ENCODE data around the gene TBC1D20.

TBC1D20 gene

DNA sequence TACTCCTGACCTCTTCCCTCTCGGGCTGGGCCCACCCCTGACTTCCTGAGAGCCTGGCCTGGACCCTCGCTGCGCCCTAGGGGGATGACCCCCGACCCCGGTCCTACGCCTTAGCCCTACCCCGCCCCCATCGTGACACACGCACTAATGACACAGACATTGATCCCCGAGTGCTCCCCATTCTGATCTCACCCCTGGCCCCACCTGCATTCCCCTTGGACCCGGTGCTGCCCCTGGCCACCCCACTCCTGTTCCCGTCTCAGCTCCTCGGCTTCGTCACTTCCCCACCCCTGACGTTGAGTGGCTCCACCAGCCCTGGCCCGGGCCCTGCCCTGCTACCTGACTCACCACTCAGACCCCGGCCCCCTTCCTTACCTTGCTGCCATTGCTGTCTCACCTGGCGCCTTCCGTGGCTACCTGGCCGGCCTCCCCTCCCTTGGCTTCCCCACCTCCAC, 42.1 kb downstream of the TBC1D20 start:
- no peak for DNase-seq (ENCODE audit: low read depth, low spot score)

DNA sequence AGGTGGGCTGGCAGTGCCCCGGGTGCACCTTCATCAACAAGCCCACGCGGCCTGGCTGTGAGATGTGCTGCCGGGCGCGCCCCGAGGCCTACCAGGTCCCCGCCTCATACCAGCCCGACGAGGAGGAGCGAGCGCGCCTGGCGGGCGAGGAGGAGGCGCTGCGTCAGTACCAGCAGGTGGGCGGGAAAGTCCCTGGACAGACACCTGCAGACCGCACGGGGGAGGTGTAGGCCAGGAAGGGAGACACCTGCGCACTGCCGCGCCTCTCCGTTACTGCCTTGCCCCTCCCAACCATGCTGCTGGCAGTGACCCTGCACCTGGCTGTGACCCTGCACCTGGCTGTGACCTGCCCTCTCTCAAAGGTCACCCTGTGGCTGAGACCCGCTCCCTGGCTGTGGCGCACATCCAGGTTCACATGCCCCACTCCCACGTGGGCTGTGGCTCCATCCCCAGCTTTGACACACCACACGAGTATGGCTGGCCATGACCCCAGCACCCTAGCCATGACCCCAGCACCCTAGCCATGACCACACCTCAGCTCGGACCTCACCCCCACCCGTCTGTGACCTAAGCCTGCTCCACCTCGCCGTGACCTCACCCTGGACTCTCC, 42.7 kb downstream of the TBC1D20 start:
- no peak for DNase-seq (ENCODE audit: low read depth, low spot score)

DNA sequence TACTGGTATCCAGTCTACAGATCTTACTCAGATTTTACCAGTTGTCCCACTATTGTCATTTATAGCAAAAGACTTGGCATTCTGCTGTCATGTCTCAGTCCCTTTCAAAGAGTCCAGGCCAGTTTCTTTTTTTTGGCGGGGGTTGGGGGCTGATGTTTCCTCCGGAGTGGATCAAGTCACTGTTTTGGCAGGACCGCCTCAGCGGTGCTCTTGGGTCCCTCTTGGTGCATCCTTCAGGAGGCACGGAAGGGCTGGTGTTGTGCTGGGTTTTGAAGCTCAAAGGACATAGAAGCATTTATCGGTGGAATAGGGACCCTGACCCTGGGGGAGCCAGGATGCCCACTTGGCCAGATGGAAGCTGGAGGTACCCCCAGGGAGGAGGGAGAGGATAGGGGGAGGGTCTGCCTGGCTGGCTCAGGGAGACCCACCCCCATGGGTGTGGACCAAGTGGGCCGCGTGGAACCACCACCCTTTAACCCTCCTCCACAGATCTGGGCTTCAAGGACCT, 43.4 kb downstream of the TBC1D20 start:
- DNase-seq (ENCODE audit: low read depth, low spot score), result no peak

DNA sequence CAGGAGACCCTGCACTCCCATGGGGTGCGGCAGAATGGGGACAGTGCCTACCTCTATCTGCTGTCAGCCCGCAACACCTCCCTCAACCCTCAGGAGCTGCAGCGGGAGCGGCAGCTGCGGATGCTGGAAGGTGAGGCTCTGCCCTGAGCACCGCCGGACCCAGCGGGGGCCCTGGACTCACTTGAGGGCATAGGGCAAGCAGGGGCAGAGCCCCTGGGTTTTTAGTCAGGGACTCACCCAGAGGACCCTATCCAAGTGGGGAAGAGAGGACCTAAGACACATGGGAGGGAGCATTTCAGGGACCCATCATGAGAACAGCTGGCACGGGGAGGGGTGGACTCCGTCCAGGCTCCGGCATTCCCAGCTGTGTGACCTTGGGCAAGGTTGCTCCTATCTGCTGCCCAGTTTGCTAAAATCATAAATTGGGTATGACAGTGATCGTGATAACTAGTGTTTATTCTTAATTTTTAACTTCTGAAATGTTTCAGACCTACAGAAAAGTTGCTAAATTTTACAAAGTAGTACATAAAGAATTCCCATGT, 44.5 kb downstream of the TBC1D20 start:
- DNase-seq (ENCODE audit: low read depth, low spot score), result no peak

DNA sequence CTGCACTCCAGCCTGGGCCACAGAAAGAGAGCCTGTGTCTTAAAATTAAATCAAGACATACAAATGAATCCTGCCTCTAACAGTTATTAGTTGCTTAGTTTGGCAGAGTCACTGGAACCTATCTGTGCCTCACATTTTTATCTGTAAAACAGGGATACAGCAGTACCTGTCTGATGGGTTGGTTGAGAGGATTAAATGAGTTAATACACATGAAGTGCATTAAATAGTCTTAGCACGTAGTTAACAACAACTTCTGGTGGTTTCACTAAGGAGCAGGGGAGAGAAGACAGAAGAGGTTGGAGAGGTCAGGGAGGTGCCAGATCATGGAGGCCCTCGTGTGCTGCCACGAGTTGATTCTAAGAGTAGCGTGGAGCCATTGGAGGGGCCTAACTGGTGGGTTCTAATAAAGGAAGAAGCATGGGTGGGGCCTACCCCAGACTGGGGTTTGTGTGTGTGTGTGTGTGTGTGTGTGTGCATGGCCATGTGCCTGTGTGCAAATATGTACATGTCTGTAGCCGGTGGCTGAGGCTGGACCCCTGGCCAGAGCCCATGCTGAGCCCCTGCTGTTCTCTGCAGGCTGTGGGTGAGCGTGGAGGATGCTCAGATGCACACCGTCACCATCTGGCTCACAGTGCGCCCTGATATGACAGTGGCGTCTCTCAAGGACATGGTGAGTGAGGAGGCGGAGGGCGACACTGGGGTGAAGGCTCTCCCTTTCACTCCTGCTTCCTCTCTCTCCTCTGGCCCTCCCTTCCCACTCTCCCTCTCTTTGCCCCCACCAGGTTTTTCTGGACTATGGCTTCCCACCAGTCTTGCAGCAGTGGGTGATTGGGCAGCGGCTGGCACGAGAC, 45.2 kb downstream of the TBC1D20 start:
- DNase-seq (ENCODE audit: low read depth, low spot score), result no peak

DNA sequence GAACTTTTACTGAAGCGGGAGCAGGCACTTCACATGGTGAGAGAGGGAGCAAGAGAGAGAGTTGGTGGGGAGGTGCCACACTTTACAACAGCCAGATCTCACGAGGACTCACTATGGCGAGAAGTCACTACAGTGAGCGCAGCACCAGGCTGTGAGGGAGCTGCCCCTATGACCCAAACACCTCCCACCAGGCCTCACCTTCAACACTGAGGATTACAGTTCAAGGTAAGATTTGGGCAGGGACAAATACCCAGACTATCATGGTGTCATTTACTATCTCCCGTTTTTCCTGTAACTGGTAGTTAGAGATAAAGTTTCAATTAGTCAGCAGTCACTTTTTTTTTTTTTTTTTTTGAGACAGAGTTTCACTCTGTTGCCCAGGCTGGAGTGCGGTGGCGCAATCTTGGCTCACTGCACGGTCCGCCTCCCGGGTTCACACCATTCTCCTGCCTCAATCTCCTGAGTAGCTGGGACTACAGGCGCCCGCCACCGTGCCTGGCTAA, 46.5 kb downstream of the TBC1D20 start:
- no peak for DNase-seq (ENCODE audit: low read depth, low spot score)

DNA sequence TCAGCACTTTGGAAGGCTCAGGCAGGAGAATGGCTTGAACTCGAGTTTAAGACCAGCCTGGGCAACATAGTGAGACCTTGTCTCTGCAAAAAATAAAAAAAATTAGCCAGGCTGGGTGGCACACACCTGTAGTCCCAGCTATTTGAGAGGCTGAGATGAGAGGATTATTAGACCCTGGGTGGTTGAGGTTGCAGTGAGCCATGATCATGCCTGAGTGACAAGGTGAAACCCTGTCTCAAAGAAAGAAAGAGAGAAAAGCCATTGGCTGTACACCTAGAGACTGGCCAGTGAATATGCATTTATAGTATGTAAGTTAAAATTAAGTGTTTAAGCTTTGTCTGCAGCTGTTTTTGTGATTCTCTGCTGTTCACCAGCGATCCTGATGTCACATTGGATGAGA, 48.2 kb downstream of the TBC1D20 start:
- DNase-seq (ENCODE audit: low read depth, low spot score), result no peak

DNA sequence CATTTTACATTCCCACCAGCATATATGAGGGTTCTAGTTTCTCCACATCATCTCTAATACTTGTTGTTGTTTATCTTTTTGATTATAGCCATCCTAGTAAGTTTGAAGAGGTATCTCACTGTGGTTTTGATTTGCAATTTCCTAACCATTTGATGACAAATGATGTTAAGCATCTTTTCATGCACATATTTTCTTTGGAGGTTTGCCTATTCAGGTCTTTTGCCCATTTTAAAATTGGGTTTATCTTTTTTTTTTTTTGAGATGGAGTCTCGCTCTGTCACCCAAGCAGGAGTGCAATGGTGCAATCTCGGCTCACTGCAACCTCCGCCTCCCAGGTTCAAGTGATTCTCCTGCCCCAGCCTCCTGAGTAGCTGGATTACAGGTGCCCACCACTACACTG, 50.3 kb downstream of the TBC1D20 start:
- no peak for DNase-seq (ENCODE audit: low read depth, low spot score)

DNA sequence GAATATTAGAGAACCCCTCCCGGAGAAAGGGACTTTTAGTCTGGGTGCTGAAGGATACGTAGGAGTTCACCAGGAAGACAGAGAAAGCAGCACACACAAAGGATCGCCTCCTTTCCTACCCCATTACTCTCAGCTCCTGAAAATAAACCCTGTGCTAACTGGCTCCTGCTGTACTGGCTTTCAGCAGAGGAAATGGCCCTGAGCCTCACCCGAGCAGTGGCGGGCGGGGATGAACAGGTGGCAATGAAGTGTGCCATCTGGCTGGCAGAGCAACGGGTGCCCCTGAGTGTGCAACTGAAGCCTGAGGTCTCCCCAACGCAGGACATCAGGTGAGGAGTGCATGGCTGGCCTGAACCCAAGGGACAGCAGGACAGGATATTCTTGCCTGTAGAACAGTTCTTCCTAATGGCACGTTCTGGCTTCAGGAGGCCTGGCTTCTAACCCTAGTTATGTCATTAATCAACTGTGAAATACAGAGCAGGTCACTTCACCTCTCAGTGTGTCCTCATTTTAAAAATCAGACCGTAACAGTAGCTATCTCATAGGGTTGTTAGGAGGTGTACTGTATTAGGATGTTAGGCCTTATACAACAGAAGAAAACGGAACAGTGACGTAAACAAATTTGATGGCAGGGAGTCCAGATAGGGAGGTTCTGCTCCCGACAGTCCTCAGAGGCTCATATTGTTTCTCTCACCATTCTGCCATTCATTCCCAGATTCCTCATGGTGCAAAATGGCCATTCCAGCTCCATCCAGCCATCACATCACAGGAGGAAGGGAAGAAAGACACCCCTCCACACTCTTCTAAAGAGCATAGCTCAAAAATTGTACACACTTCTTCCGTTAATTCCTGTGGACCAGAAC, 52.4 kb downstream of the TBC1D20 start:
- DNase-seq (ENCODE audit: low read depth, low spot score), result no peak

DNA sequence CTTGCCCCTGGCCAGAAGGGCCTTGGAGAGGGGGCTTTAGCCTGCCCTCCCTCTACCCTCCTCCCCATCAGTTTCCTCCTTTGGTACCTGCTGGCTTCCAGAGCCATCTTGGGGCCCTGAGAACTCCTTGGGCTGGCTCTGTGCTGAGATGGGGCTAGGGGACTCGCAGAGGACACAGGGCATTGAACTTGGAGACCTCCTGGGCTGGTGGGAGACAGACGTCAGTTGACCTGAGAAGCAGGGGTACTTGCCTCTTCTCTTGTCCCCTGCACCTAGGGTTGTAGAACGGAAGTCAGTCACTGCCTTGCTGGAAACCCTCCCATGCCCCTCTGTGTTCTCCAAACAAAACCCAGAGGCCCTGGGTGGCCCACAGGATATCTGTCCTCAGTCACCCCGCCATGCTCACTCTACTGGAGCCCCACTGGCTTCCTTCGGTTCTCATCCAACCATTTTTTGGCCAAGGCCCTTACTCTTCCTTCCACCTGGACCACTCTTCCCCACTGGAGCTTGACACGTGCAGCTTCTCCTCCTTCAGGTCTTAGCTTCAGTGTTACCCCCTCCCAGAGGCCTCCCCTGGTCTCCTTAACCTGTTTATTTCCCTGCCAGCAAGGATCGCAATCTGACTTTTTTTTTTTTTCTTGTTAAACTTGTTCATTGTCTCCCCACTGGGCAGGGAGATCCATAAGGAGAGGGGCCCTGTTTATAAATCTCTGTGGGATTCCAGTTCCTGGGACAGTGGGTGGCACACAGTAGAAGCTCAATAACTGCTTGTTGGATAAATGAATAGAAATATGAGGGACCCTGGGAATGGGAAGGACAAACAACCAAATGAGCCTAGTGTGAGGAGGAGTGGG, 53.3 kb downstream of the TBC1D20 start:
- DNase-seq (ENCODE audit: low read depth, low spot score), result no peak

DNA sequence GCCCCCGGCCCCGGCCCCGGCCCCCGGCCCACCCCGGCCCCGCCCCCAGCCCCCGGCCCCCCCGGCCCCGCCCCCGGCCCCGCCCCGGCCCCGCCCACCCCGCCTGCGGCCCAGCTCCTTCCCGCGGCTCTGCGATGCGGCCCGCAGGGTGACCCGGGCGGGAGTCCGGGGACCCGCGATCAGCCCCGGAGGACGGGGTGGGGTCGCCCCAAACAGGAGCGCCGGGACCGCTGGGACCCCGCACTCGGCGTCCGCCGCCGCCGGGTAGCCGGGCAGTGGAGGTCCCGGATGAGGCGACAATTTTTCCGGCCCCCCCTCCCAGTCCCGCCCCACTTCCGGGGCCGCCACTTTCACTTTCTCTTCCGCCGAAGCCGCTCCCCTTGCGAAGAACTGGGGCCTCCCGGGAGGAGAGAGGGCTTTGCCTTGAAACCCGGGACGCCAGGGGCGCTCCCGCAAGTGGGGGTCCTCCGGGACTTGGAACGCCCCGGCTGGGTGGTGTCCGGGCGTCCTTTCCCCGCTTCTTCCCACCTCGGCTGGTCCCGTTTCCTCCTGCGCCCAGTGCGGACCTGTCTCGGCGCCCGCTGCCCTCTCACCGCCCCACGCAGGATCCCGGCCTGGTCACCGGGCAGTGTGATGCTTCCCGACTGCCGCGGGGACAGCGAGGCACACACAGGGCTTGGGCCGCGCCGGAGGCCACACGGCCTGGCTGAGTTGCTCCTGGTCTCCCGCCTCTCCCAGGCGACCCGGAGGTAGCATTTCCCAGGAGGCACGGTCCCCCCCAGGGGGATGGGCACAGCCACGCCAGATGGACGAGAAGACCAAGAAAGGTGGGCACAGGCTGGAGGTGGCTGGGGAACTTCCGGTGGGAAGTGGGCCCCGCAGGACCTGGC, 54.1 kb downstream of the TBC1D20 start, which contains the start of gene RBCK1:
RBCK1 (plus strand) TSS at position 347 of the 890 bp plus-strand sequence; CDS start at position 806, 459 bp downstream.
- DNase-seq (ENCODE audit: low read depth, low spot score), result peak; percentile 80

DNA sequence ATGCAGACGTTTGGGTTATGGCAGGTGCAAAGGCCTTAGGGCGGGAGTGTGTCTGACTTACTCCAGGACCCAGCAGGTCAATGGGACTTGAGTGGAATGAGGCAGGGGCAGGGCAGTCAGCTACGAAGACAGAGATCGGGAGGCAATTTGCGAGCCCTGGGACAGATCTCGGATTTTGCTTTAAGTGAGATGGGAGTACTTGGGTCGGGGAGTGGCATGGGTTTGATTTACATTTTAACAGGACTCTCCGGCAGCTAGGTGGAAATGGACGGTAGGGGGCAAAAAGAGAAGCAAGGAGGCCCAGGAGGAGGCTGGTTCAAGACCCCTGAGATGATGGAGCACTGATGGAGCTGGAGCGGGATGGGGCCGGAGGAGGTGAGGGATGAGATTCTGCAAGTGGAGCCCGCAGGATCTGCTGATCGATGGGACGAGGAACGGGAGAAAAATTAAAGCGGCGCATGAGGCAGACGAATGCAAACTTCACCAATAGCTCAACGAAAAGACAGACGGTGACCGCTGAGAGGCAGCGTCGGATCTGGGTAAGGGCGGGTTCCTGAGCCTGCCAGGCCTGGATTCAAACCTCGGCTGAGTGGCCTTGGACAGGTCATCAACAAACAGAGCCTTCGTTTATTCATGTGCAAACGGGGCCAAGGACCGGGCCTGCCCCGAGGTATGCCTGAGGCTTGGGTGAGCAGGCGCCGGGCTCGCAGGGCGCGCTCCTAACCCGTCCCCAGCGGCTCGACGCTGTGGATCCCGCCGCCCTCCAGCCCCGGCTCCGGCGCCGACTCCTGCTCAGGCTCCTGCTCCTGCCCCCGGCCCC, 55.0 kb downstream of the TBC1D20 start:
- no peak for DNase-seq (ENCODE audit: low read depth, low spot score)

DNA sequence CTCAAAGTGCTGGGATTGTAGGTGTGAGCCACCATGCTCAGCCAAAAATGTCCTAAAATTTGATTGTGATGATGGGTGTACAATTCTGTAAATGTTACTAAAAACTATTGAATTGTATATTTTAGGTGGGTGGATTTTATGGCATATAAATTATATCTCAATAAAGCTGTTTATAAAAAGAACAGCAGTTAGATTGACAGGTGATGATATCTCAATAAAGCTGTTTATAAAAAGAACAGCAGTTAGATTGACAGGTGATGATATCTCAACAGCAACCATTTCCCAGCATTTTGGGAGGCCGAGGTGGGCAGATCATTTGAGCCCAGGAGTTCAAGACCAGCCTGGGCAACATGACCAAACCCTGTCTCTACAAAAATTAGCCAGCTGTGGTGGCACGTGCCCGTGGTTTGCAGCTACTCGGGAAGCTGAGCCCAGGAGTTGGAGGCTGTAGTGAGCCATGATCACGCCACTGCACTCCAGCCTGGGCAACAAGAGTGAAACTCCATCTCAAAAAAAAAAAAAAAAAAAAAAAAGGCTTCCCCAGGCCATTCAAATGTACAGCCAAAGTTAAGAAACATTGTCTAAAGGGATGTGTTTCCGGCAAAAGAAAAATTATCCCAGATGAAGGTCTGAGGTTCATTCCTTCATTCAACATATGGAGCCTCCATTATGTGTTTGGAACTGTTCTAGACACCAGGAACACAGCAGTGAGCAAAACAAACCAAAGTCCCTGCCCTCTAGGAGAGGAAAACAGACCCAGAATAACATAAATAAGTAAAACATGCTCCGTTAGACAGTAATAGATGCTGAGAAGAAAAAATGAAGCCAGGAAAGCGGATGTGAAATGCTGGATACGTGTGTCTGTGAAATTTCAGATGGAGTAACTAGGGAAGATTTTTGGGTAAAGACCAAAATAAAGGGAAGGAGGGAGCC, 55.9 kb downstream of the TBC1D20 start:
- DNase-seq (ENCODE audit: low read depth, low spot score), result no peak

DNA sequence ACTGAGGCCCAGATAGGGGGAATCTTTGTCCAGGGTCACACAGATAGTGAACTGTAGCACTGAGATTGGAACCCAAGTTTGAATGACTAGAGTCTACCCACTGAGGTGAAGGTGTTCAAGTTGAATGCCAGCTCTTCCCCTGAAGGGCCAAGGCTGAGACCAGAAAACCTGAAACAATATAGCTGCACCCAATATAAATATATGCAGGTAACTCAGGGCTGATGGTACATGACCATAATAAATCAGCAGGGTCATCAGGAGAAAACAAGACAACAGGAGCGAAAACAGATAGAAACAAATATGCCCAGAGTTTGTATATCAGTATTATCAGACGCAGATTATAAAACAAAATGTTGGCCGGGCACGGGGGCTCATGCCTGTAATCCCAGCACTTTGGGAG, 58.2 kb downstream of the TBC1D20 start:
- DNase-seq (ENCODE audit: low read depth, low spot score), result no peak

DNA sequence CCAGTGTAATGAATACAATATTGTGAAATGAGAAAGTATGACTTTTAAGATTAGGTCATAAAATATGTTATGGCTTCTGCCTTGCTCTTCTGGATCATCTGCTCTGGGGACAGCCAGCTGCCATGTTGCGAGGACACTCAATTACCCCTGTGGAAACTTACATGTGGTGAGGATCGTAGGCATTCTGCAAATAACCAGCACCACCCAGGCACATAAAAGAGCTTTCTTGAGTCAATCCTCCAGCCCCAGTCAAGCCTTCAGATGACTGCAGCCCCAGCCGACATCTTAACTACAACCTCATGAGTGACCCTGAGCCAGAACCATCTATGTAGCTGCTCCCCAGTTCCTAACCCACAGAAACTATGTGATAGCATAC, 58.8 kb downstream of the TBC1D20 start:
- no peak for DNase-seq (ENCODE audit: low read depth, low spot score)

DNA sequence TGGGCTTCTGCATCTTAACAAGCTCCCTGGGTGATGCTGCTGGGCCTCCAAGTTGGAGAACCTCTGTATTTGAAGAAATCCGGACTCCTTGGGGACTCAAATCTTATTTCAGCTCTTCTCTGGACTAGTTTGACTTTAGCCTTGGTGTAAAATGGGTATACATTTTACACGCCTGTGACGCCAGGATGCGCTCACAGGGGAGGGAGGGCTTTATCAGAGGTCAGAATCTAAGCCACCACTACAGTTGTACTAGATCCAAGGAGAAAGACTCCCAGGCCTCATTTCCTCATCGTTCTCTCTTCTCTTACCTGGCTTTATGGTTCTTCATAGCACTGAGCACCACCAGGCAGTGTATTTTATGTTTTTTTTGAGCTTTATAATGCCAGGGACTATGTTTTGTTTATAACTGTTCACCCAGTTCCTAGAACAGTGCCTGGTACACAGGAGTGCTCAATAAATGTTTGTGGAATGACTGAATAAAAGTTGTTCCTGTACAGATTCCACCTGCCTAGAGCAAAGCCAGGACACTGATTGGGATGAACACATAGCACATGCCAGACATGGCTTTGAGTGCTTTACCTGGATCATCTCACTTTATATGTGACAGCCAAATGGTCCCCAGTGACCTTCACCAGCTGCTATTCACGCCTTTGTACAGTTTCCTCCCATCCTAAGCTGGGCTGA, 59.3 kb downstream of the TBC1D20 start:
- DNase-seq (ENCODE audit: low read depth, low spot score), result no peak

DNA sequence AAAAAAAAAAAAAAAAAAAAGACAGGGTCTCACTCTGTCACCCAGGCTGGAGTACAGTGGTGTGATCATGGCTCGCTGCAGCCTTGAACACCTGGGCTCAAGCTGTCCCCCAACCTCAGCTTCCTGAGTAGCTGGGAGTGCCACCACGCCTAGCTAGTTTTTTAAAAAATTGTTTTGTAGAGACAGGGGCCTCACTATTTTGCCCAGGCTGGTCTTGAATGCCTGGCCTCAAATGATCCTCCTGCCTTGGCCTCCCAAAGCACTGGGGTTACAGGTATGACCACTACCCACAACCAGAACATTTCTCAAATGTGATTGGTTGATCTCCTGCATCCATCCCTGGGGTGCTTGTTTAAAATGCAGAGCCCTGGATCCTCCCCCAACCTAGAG, 59.8 kb downstream of the TBC1D20 start:
- DNase-seq (ENCODE audit: low read depth, low spot score), result no peak

Data from activated naive CD8-positive, alpha-beta T cell treated with anti-CD3 and anti-CD28 coated beads, Interleukin-2, amount 50 U/mL, for 16 hours (primary cell).